ENCODE measurements around the gene DIP2C.

DNA sequence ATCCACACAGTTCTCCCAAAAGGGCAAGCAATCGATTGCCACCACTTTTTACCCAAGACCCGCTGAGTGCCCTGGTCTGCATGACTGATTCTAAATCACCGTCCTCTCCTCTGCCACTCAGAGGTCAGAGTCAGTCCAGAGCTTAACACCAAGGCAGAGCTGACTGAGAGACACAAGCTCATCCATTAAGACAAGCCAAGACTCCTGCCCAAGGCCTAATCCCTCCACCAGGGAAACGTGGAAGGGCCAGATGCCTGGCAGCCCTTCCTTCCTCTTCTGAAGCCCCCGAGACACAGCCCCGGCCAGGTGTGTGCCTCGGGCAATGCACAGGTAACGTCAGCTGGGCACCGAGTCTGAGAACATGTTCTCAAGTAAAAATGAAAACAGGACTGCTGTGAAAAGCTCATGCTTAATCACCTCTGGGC is 51.7 kb downstream of the DIP2C start:
- TF ChIP-seq, protein P1, sequence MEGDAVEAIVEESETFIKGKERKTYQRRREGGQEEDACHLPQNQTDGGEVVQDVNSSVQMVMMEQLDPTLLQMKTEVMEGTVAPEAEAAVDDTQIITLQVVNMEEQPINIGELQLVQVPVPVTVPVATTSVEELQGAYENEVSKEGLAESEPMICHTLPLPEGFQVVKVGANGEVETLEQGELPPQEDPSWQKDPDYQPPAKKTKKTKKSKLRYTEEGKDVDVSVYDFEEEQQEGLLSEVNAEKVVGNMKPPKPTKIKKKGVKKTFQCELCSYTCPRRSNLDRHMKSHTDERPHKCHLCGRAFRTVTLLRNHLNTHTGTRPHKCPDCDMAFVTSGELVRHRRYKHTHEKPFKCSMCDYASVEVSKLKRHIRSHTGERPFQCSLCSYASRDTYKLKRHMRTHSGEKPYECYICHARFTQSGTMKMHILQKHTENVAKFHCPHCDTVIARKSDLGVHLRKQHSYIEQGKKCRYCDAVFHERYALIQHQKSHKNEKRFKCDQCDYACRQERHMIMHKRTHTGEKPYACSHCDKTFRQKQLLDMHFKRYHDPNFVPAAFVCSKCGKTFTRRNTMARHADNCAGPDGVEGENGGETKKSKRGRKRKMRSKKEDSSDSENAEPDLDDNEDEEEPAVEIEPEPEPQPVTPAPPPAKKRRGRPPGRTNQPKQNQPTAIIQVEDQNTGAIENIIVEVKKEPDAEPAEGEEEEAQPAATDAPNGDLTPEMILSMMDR (IDR thresholded peaks at IDR 0.05), result no peak
- no peak for TF ChIP-seq POLR2A (IDR thresholded peaks at IDR 0.05)
